A549 treated with CORT108297 at 1 μM for 4 hours (cell line): ENCODE results near the gene OPN1MW. TPM values are rescaled to one million over a fixed set of nuclear protein-coding genes. Genes with fewer than 3 reads are reported as not detected.

Experiments
- total RNA-seq: library from RNA; stranded (reverse); fragments of 200-300 nt; extraction: Qiagen RNA extraction; gene quantifications from 5 replicates; pipeline ENCODE4 v1.2.3, GENCODE V29; 2022

OPN1MW gene
- total RNA-seq: not detected in 5 replicates

DNA sequence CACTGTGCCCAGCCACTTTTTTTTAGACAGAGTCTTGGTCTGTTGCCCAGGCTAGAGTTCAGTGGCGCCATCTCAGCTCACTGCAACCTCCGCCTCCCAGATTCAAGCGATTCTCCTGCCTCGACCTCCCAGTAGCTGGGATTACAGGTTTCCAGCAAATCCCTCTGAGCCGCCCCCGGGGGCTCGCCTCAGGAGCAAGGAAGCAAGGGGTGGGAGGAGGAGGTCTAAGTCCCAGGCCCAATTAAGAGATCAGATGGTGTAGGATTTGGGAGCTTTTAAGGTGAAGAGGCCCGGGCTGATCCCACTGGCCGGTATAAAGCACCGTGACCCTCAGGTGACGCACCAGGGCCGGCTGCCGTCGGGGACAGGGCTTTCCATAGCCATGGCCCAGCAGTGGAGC, at the start of gene OPN1MW:
OPN1MW (plus strand) TSS at position 301 of the 400 bp plus-strand sequence; CDS start at position 383, 82 bp downstream.

DNA sequence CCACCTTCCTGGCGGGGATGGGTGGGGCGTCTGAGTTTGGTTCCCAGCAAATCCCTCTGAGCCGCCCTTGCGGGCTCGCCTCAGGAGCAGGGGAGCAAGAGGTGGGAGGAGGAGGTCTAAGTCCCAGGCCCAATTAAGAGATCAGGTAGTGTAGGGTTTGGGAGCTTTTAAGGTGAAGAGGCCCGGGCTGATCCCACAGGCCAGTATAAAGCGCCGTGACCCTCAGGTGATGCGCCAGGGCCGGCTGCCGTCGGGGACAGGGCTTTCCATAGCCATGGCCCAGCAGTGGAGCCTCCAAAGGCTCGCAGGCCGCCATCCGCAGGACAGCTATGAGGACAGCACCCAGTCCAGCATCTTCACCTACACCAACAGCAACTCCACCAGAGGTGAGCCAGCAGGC, 38.4 kb upstream of the OPN1MW start, which contains the start of gene OPN1LW:
OPN1LW (plus strand) TSS at position 234 of the 400 bp plus-strand sequence; CDS start at position 275, 41 bp downstream.

DNA sequence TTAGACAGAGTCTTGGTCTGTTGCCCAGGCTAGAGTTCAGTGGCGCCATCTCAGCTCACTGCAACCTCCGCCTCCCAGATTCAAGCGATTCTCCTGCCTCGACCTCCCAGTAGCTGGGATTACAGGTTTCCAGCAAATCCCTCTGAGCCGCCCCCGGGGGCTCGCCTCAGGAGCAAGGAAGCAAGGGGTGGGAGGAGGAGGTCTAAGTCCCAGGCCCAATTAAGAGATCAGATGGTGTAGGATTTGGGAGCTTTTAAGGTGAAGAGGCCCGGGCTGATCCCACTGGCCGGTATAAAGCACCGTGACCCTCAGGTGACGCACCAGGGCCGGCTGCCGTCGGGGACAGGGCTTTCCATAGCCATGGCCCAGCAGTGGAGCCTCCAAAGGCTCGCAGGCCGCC, 37.1 kb downstream of the OPN1MW start, which contains the start of gene OPN1MW2:
OPN1MW2 (plus strand) TSS at position 301 of the 400 bp plus-strand sequence; CDS start at position 361, 60 bp downstream.

Other genes starting within 250 kb of the OPN1MW start
- gene NAA10, start 247.6 kb upstream of the OPN1MW start, total RNA-seq: 208 to 243 TPM (median 229 TPM) in 5 replicates
- 0.10 to 0.16 TPM in 2 of 5 replicates, not detected in the others for gene RENBP, start 238.0 kb upstream of the OPN1MW start, total RNA-seq
- 31.7 to 41.9 TPM (median 40.9 TPM) in 5 replicates for gene HCFC1, start 210.8 kb upstream of the OPN1MW start, total RNA-seq
- 5.4 to 6.7 TPM (median 5.6 TPM) in 5 replicates for gene TMEM187, start 209.8 kb upstream of the OPN1MW start, total RNA-seq
- 198 to 223 TPM (median 223 TPM) in 5 replicates for gene IRAK1, start 162.7 kb upstream of the OPN1MW start, total RNA-seq
- 17.2 to 21.6 TPM (median 19.6 TPM) in 5 replicates for gene MECP2, start 84.9 kb upstream of the OPN1MW start, total RNA-seq
- gene OPN1LW, start 38.4 kb upstream of the OPN1MW start, total RNA-seq: not detected in 5 replicates
- not detected in 5 replicates for gene OPN1MW2, start 37.2 kb downstream of the OPN1MW start, total RNA-seq
- gene OPN1MW3, start 75.0 kb downstream of the OPN1MW start, total RNA-seq: not detected in 5 replicates
- not detected in 5 replicates for gene TEX28, start 112.5 kb downstream of the OPN1MW start, total RNA-seq
- 0.03 TPM in 1 of 5 replicates, not detected in the others for gene TKTL1, start 113.2 kb downstream of the OPN1MW start, total RNA-seq
- 1,453 to 1,770 TPM (median 1,639 TPM) in 5 replicates for gene FLNA, start 192.0 kb downstream of the OPN1MW start, total RNA-seq
- gene EMD, start 196.7 kb downstream of the OPN1MW start, total RNA-seq: 110 to 171 TPM (median 156 TPM) in 5 replicates
- gene RPL10, start 215.8 kb downstream of the OPN1MW start, total RNA-seq: 5,551 to 5,842 TPM (median 5,620 TPM) in 5 replicates
- gene DNASE1L1, start 226.7 kb downstream of the OPN1MW start, total RNA-seq: 24.2 to 33.3 TPM (median 29.6 TPM) in 5 replicates
- gene TAFAZZIN, start 228.9 kb downstream of the OPN1MW start, total RNA-seq: 30.2 to 41.8 TPM (median 38.8 TPM) in 5 replicates
- gene ATP6AP1, start 246.1 kb downstream of the OPN1MW start, total RNA-seq: 79.6 to 112 TPM (median 110 TPM) in 5 replicates